Femur (tissue), 1 donor: Measurements from ENCODE around the gene ABCA4.
"Not testable (repeated sequence)": the region's sequence is repeated elsewhere in the genome, so short reads cannot be mapped to it uniquely, and the experiment has no call there.

ENCODE experiments used
- DNase-seq: peaks from one replicate; pipeline ENCODE4 v3.0.0-alpha.2; 2017

Gene ABCA4

DNA sequence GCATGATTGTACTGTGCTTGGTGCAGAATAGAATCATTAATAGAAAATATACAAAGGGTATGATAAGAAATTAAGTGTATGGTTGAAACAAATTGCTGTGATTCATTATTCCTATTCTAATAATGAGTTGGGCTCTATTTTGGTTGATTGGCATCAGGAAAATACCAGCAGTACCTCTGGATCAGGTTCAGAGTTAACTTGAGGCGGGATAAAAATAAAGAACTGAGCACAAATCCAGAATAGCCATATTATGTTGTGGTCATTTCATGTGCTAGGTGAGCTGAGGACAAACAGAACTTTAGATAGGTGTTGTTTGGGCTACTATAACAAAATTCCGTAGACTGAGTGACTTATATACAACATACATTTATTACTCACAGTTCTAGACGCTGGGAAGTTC lies 151.1 kb downstream of the ABCA4 start:
- no peak for DNase-seq

DNA sequence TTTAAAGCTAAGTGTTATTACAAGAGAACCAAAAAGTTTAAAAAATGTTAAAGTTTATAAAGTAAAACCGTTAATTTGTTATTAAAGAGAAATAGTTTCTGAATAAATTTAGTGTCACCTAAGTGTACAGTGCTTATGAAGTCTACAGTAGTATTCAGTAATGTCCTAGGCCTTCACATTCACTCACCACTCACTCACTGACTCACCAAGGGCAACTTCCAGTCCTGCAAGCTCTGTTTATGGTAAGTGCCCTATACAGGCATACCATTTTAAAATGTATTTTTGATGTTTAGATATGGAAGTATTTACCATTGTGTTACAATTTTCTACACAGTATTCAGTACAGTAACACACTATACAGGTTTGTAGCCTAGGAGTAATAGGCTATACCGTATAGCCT lies 151.6 kb downstream of the ABCA4 start:
- DNase-seq: no peak

DNA sequence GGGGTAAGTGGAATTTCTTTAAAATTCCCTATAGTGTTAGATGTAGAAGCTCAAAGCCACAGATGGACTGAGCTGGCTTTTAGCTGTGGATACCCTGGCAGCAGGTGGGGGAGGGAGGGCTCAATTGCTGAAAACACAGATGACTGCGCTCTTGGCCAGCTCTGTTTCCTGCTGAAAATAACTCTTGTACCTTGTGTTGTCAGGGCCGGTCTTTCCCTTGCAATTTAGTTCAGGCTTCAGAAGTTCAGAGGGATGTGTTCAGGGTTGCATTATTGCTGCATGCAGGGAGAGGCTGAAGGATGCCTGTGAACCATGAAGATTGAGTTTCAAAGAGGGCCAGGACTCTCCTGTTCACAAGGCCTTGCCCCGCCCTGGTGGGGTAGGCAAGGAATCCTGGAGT lies 153.6 kb downstream of the ABCA4 start:
- no peak for DNase-seq

DNA sequence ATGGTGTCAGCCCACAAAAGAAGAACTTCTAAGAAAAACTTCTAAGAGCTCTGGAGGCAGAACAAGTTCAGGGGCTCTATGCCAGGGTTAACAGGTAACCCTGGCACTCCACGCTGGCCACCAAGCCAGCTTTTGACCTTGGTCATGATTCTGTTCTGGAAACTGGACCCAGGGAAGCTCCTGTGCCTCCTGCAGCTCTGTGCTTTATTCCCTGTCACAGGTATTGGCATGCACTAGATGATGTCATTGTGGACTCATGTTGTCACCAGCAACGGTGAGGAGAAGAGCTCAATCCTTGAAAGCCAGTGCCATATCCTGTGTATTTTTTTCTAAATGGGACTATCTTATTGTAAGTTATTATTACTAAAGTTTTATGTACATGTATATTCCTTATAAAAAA lies 155.1 kb downstream of the ABCA4 start:
- no peak for DNase-seq

DNA sequence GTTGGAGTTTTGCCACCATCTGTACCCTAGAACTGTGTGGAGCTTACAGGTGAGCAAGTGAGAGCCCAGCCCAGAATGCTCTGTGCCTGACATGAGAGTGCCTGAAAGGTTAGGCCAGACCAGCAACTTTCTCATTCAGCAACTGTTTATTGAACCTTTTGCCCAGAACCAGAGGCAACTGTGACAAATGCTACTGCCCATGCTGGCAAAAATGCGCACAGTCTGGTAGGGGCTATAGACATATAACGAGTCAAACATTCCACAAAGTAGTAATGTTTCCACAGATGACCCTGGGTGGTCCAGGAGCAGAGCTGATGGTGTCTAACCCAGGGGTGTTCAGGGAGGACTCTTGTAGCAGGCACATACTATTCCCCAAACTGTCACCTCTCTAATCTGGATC lies 155.7 kb downstream of the ABCA4 start:
- no peak for DNase-seq

DNA sequence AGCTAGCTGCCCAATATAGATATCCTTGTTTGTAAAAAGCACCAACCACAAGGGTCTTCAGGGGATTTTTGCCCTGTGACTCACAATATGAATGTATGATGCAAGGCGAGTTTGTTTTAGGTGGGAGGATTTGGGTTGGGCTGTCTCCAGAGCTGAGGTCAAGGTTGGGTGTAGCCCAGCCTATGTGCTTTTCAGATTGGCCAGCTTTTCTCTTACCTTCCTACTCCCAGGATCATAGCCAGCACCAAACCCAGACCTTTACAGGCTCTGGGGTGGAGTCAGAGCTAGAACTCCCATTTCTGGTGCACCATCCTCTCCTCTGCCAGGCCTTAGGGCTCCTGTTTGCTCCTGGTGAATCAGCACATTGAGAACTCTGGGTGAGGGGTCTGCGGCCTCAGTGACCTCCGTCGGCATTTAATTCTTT lies 156.2 kb downstream of the ABCA4 start:
- no peak for DNase-seq

DNA sequence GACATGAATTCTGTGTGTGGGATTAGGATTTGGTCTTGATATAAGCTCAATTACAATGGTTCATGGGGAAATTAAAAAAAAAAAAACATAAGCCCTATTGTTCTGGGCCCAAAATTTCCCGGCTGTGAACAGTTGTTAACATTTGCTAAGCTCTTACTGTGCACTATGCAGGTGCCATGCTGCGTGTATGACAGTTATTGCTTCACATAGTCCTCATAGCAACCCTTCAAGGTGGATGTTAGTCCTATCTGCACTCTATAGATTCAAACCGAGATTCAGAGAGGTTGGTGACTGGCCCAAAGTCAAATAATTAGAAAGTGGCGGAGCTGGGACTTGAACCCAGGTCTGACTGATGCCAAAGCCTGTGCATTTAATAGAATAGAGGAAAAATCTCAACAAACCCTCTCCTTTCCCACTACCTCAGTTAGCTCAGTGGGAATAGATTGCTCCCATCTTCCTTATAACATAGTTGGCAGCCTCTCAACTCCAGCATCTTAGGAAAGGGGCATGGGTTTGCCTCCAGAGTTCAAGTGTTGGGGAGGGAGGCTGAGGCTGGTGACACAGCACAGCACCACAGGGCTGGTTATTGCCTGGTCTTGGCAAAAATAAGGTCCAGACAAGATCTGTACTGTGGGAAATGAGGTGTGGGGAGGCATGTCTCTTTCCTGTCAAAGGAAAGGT lies 156.7 kb downstream of the ABCA4 start:
- no peak for DNase-seq

DNA sequence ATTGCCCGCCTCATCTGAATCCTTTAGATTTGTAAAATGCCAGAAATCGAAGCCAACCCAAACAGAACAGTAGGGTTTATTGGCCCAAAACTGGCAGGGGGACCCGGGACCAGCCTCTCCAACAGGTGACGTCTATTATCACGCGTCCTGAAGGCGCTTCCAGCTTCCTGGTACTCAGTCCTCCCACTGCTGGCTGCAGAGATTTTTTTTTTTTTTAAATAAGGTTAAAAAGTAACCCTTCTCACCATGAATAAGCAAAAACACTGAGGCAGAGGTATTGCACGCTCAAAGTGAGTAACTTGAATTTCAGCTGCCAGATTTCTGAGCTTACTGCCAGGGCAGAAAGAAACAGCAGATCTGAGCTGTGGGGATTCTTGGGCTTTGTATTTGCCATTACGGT lies 157.4 kb downstream of the ABCA4 start:
- no peak for DNase-seq

DNA sequence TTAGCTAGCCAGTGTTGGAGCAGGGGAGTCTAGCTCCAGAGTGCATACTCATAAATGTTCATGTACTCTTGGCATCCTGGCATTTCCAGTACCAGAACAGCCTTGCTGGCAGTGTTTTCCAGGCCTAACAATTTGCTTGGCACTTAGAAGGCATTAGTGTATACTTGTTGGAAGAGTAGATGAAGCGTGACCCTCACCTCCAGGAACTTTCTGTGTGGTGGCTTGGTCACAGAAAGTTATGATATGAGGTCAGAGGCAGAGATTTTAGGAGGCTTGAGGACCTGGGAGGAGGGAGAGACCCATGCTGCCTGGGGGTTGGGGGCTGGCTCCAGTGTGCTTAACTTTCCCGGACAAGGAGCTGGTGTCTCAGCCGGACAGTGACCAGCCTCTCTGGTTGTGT lies 159.0 kb downstream of the ABCA4 start:
- no peak for DNase-seq

DNA sequence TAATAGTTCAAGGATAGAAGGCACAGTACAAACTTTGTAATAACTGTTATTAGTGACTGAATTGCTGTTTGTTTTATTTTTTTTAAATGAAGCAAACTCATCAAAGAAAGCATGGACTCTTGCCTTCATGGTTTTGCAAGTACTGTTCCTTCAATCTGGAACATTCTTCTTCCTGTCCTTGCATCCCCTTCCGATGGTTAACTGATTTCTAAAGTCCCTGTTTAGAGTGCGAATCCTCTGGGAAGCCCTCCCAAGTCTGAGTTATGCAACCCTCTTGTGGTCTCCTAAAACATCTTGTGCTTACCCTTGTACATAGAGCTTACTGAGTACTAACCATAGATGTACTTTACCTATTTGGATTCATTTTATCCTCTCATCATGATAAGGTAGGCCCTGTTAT lies 159.5 kb downstream of the ABCA4 start:
- no peak for DNase-seq

DNA sequence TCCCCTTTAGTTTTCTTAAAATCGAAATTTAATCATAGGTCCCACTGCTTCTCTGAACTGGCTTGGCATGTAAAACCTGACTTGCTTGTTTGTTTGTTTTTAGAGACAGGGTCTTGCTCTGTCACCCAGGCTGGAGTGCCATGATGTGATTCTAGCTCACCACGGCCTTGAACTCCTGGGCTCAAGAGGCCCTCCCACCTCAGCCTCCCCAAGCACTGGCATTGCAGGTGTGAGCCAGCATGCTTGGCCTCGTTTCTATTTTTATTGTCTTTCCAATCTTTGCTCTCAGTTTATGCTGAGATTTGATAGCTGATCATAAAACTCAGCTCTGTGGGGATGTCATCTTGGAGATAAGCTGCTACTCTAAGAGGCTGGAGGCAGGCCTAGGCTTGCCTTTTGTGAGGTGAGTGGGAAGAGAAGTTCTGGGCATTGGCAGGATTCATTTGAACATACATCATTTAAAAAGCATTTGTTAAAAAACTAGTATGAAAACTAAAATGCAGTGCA lies 160.3 kb downstream of the ABCA4 start:
- DNase-seq: no peak

DNA sequence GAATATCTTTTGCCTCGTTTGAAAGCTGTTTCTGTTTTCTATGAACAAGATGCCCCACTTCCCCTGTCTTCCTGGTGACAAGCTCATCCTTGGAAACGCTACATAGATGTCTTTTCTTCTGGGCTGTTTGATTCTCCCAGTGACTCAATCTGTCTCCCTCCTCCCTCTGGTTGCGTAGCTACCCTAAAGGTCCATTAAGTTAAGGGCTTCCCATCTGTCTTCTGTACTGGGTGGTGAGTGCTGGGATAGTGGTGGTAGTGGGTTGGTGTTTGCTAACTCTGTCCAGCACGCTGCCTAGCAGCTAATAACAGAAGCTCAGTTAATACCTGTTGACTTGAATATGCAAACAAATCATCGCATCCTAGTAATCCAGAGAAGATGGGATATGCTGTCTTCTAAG lies 161.5 kb downstream of the ABCA4 start:
- no peak for DNase-seq

DNA sequence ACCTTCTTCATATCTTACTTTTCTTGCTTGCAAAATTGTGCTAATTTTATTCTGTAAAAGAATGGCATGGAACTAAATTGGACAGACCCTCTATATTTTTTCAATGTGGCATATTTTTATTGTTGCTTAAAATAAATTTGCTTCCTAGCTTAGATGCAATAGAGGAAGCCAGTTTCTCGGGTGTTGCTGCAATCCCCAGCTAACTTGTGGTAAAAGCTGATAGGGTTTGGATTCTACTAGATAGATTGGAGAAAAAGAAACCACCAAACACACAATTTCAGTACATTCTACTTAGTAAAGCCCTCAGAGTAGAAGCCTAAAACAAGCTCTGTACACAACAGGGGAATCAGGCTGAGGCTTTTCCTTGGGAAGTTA lies 162.2 kb downstream of the ABCA4 start:
- no peak for DNase-seq

DNA sequence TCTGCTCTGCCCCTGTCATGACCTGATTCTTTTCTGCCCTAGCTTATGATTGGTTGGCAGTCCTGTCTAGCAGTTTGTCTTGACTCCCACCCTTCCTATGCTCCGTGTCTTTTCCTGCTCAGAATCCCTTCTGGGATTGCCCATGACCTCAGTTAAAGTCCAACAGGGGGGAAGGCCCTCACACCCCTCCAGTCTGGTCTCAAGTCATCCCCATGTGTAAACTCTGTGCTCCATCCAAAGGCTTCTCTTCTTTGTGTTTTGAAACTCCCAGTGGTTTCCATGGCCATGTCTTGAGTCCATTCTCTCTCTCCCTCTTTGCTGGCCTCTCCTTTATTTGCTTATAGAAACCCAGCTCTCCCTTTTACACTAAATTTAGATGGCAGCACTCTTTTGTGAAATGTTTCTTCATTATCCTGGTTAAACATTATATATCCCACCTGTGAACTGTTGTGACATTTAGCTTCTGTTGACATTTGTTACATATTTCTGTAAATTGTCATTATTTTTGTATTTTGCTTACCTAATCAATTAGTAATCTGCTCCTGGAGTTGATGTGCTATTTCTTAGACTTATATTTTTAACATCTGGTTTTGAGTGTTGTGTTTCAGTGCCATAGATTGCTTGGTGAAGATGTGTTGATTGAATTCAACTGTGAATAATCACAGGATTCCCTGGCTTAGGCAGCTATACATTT lies 162.8 kb downstream of the ABCA4 start:
- DNase-seq: no peak

DNA sequence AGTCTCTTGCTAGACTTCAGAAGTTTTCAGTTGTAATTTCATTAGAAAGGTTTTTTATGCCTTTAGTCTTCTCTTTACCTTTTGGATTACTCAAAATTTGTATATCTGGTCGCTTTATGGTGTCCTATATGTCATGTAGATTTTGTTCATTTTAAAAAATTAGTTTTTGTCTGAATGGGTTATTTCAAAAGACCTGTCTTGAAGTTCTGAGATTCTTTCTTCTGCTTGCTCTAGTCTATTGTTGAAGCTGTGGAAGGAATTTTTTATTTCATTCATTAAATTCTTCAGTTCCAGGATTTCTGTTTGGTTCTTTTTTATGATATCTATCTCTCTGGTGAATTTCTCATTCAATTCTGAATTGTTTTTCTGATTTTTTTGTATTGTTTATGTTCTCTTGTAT lies 165.2 kb downstream of the ABCA4 start:
- DNase-seq: no peak

DNA sequence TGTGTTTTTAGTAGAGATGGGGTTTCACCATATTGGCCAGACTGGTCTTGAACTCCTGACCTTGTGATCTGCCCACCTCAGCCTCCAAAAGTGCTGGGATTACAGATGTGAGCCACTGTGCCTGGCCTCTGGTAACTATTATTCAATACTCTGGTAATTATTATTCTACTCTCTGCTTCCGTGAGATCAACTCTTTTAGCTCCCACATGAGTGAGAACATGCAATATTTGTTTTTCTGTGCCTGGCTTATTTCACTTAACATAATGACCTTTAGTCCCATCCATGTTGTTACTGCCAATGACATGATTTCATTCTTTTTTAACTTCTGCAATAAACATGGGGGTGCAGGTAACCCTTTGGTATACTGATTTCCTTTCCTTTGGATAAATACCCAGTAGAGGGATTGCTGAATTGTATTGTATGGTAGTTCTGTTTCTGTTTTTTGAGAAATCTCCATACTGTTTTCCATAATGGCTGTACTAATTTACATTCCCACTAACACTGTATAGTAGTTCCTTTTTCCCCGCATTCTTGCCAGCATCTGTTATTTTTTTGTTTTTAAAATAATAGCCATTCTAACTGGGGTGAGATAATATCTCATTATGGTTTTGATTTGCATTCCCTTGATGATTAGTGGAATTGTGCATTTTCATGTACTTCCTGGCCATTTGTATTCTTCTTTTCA lies 173.8 kb downstream of the ABCA4 start:
- not testable (repeated sequence) for DNase-seq
